ENCODE data around the gene DSCAML1. TPM values are rescaled to one million over a fixed set of nuclear protein-coding genes. Genes with fewer than 3 reads are reported as not detected.
"Not testable (repeated sequence)": the region's sequence is repeated elsewhere in the genome, so short reads cannot be mapped to it uniquely, and the experiment has no call there.

Gene DSCAML1
- total RNA-seq, 1 donor from 2014 or later, result 1.3 TPM

- Histone ChIP-seq H3K36me3 (peaks cover 32% of the 10 kb centered on the region), H3K27ac (no peak overlapping the region), H3K27me3 (no peaks in the 10 kb centered on the region), H3K4me1 (no peaks in the 10 kb centered on the region), H3K9me3 (no peaks in the 10 kb centered on the region), H3K4me3 (no peak overlapping the region)
- intact Hi-C loops (cut with DNase I), result no loop called here
- DNase-seq, result peak; percentile 60
- TF ChIP-seq CTCF (IDR thresholded peaks at IDR 0.05), result no peak
- no peak for ATAC-seq
Measured at GRCh38 chr11:117409511-117409910, 387.5 kb downstream of the DSCAML1 start.

- no peak overlapping the region for H3K4me3 ChIP-seq
- H3K4me1 ChIP-seq, result no peaks in the 10 kb centered on the region
- H3K27ac ChIP-seq, result no peak overlapping the region
- TF ChIP-seq CTCF (IDR thresholded peaks at IDR 0.05), result no peak
- H3K36me3 ChIP-seq, result peaks cover 42% of the 10 kb centered on the region
- no peak for ATAC-seq
- H3K9me3 ChIP-seq, result no peaks in the 10 kb centered on the region
- no peak for DNase-seq
- H3K27me3 ChIP-seq, result no peaks in the 10 kb centered on the region
- intact Hi-C loops (cut with DNase I), result no loop called here
Measured at GRCh38 chr11:117408356-117408755, 388.7 kb downstream of the DSCAML1 start.

- intact Hi-C loops (cut with DNase I), result no loop called here
- Histone ChIP-seq H3K36me3 (peaks cover 38% of the 10 kb centered on the region), H3K27me3 (no peaks in the 10 kb centered on the region), H3K4me1 (no peaks in the 10 kb centered on the region), H3K27ac (no peak overlapping the region), H3K9me3 (no peaks in the 10 kb centered on the region), H3K4me3 (no peak overlapping the region)
- TF ChIP-seq CTCF (IDR thresholded peaks at IDR 0.05), result no peak
- DNase-seq, result peak; percentile 9
- ATAC-seq, result no peak
Measured at GRCh38 chr11:117407016-117407415, 390.0 kb downstream of the DSCAML1 start.

GRCh38 chr11:117405898-117406297 is 391.1 kb downstream of the DSCAML1 start:
- DNase-seq, ATAC-seq: not testable (repeated sequence)
- peaks cover 34% of the 10 kb centered on the region for H3K36me3 ChIP-seq

GRCh38 chr11:117399100-117399840 is 397.7 kb downstream of the DSCAML1 start:
- ATAC-seq; H3K4me3 ChIP-seq; H3K27me3 ChIP-seq; DNase-seq; H3K9me3 ChIP-seq; H3K4me1 ChIP-seq; intact Hi-C loops (cut with DNase I); H3K27ac ChIP-seq: not testable (repeated sequence)
- peaks cover 34% of the 10 kb centered on the region for H3K36me3 ChIP-seq

More at GRCh38 chr11:117405898-117406297, 391.1 kb downstream of the DSCAML1 start:
- H3K27me3 ChIP-seq; intact Hi-C loops (cut with DNase I); H3K27ac ChIP-seq; H3K9me3 ChIP-seq; H3K4me1 ChIP-seq; H3K4me3 ChIP-seq: not testable (repeated sequence)

- H3K9me3 ChIP-seq; H3K4me3 ChIP-seq; H3K27me3 ChIP-seq; ATAC-seq; H3K4me1 ChIP-seq; DNase-seq; intact Hi-C loops (cut with DNase I); H3K27ac ChIP-seq: not testable (repeated sequence)
- H3K36me3 ChIP-seq, result peaks cover 34% of the 10 kb centered on the region
Measured at GRCh38 chr11:117398618-117399017, 398.4 kb downstream of the DSCAML1 start.

- DNase-seq, result no peak
- Histone ChIP-seq H3K36me3 (peaks cover 50% of the 10 kb centered on the region), H3K27me3 (no peaks in the 10 kb centered on the region), H3K4me3 (no peak overlapping the region), H3K4me1 (no peaks in the 10 kb centered on the region), H3K9me3 (peaks cover 5% of the 10 kb centered on the region), H3K27ac (no peak overlapping the region)
- TF ChIP-seq CTCF (IDR thresholded peaks at IDR 0.05), result no peak
- intact Hi-C loops (cut with DNase I), result no loop called here
- ATAC-seq, result no peak
Measured at GRCh38 chr11:117396970-117397369, 400.0 kb downstream of the DSCAML1 start.
